SK-N-SH (cell line): Measurements from ENCODE around the gene DUSP16. TPM values are rescaled to one million over a fixed set of nuclear protein-coding genes. Genes with fewer than 3 reads are reported as not detected.

Source experiments
- CTCF ChIA-PET: fragments of 300-600, 350-600 bp; formaldehyde crosslinking; extraction: SDS; loops from one replicate; lab custom pipeline; 2021; lab: Yijun Ruan, JAX
- POLR2A ChIA-PET: fragments of 350-600 bp; sonication (Branson Sonifier 250); formaldehyde crosslinking; extraction: SDS; loops from one replicate; lab custom pipeline; 2020; ENCODE audit warnings: antibody characterized with exemption, inconsistent platforms; lab: Yijun Ruan, JAX
- DNase-seq: peaks from one replicate; pipeline ENCODE4 v3.0.0; 2012
- H2AFZ ChIP-seq: fragments of 200-600 bp; sonication (generic); 2 replicates; pipeline ENCODE4 v1.8.1; 2016; ENCODE audit warnings: antibody characterized with exemption, mild to moderate bottlenecking, low read depth
- H3F3A ChIP-seq: fragments of 200-600 bp; sonication (generic); replicated peaks from 2 replicates; pipeline ENCODE3; 2016; ENCODE audit warnings: antibody characterized with exemption, mild to moderate bottlenecking; ENCODE audit not compliant: insufficient read depth
- H3K27ac ChIP-seq, 2 experiments: fragments of 200-500 bp in 1 of 2; fragments of 200-600 bp in 1 of 2; sonication (Bioruptor generic) in 1 of 2; sonication (generic), shearing (Covaris generic) in 1 of 2; 2 replicates each; pipeline versions ENCODE4 v1.5.1 to v1.6.1; 2014 to 2016; ENCODE audit warnings: low read depth in 2 of 2, inconsistent platforms in 1 of 2, low read length in 1 of 2, mild to moderate bottlenecking in 1 of 2, mixed read lengths in 1 of 2
- H3K27me3 ChIP-seq: fragments of 200-600 bp; sonication (generic), shearing (Covaris generic); 2 replicates; pipeline ENCODE4 v1.6.1; 2016; ENCODE audit warnings: mixed run types; ENCODE audit not compliant: insufficient read depth
- H3K36me3 ChIP-seq, 2 experiments: fragments of 200-500 bp in 1 of 2; fragments of 200-600 bp in 1 of 2; sonication (Bioruptor generic) in 1 of 2; sonication (generic) in 1 of 2; replicated peaks in 1 of 2; 2 replicates each; pipeline versions ENCODE3 to v1.5.1; 2014 to 2016; ENCODE audit warnings: low read length in 1 of 2, mild to moderate bottlenecking in 1 of 2; ENCODE audit not compliant: insufficient read depth in 2 of 2, control insufficient read depth in 1 of 2
- H3K4me1 ChIP-seq, 2 experiments: fragments of 200-500 bp in 1 of 2; fragments of 200-600 bp in 1 of 2; sonication (Bioruptor generic) in 1 of 2; sonication (generic), shearing (Covaris generic) in 1 of 2; 2 replicates each; pipeline versions ENCODE4 v1.5.1 to v1.6.1; 2014 to 2016; ENCODE audit warnings: low read depth in 1 of 2, low read length in 1 of 2, mixed run types in 1 of 2; ENCODE audit not compliant: insufficient read depth in 2 of 2, control insufficient read depth in 1 of 2
- H3K4me2 ChIP-seq: fragments of 200-600 bp; sonication (generic), shearing (Covaris generic); 2 replicates; pipeline ENCODE4 v1.6.1; 2017; ENCODE audit warnings: mixed run types
- H3K4me3 ChIP-seq, 2 experiments: fragments of 200-500 bp in 1 of 2; fragments of 200-600 bp in 1 of 2; sonication (Bioruptor generic) in 1 of 2; sonication (generic), shearing (Covaris generic) in 1 of 2; 2 replicates each; pipeline versions ENCODE4 v1.5.1 to v1.8.1; 2014 to 2016; ENCODE audit warnings: low read depth in 2 of 2, inconsistent platforms in 1 of 2, low read length in 1 of 2, mild to moderate bottlenecking in 1 of 2, mixed read lengths in 1 of 2, moderate library complexity in 1 of 2
- H3K79me2 ChIP-seq: fragments of 200-600 bp; sonication (generic); 2 replicates; pipeline ENCODE4 v1.8.1; 2017; ENCODE audit warnings: mild to moderate bottlenecking; ENCODE audit not compliant: insufficient read depth
- H3K9ac ChIP-seq: fragments of 200-600 bp; sonication (generic); 2 replicates; pipeline ENCODE4 v1.6.1; 2017; ENCODE audit warnings: mixed run types
- H3K9me2 ChIP-seq: fragments of 200-600 bp; sonication (generic); 2 replicates; pipeline ENCODE4 v1.6.1; 2017; ENCODE audit warnings: mixed run types
- H3K9me3 ChIP-seq: fragments of 200-600 bp; sonication (generic); 2 replicates; pipeline ENCODE4 v1.6.1; 2017; ENCODE audit warnings: mixed run types, mild to moderate bottlenecking, moderate library complexity
- H4K20me1 ChIP-seq: fragments of 200-600 bp; sonication (generic); 2 replicates; pipeline ENCODE4 v1.6.1; 2017; ENCODE audit warnings: mild to moderate bottlenecking, mixed run types; ENCODE audit not compliant: insufficient read depth
- ELF1 ChIP-seq: IDR thresholded peaks from 2 replicates; pipeline ENCODE4 v1.4.0; 2012
- FOSL2 ChIP-seq: IDR thresholded peaks from 2 replicates; pipeline ENCODE4 v1.4.0; 2012; ENCODE audit warnings: low read depth, mild to moderate bottlenecking, moderate library complexity, borderline replicate concordance
- GABPA ChIP-seq: IDR thresholded peaks from 2 replicates; pipeline ENCODE4 v1.4.0; 2012; ENCODE audit warnings: low read depth, mild to moderate bottlenecking
- GATA2 ChIP-seq: sonication (generic); formaldehyde crosslinking; IDR thresholded peaks from 2 replicates; pipeline ENCODE4 v1.5.0; 2020; ENCODE audit warnings: mild to moderate bottlenecking, missing genetic modification reagents
- MXI1 ChIP-seq: IDR thresholded peaks from 2 replicates; pipeline ENCODE4 v1.6.1; 2012; ENCODE audit warnings: mild to moderate bottlenecking, low read depth, low read length, improper control_type of control experiment
- NFIC ChIP-seq: IDR thresholded peaks from 2 replicates; pipeline ENCODE4 v1.4.0; 2012; ENCODE audit warnings: borderline replicate concordance
- NRF1 ChIP-seq: IDR thresholded peaks from 2 replicates; pipeline ENCODE4 v1.6.1; 2012; ENCODE audit warnings: low read depth, mild to moderate bottlenecking, low read length
- POLR2AphosphoS5 ChIP-seq: IDR thresholded peaks from 2 replicates; pipeline ENCODE4 v1.6.1; 2012; ENCODE audit warnings: low read depth, low read length
- RCOR1 ChIP-seq: fragments of 150-350 bp; IDR thresholded peaks from 2 replicates; pipeline ENCODE4 v1.6.1; 2017; ENCODE audit warnings: antibody characterized with exemption, low read length
- RXRA ChIP-seq: IDR thresholded peaks from 2 replicates; pipeline ENCODE4 v1.4.0; 2012; ENCODE audit warnings: low read depth, mild to moderate bottlenecking, borderline replicate concordance
- SIN3A ChIP-seq: IDR thresholded peaks from 2 replicates; pipeline ENCODE4 v1.6.1; 2012; ENCODE audit warnings: low read depth, mild to moderate bottlenecking, low read length, moderate library complexity, borderline replicate concordance
- SMC3 ChIP-seq: IDR thresholded peaks from 2 replicates; pipeline ENCODE4 v1.6.1; 2012; ENCODE audit warnings: low read depth, low read length, improper control_type of control experiment
- TAF1 ChIP-seq: IDR thresholded peaks from 2 replicates; pipeline ENCODE4 v1.6.1; 2012; ENCODE audit warnings: low read depth, mild to moderate bottlenecking, low read length, moderate library complexity, borderline replicate concordance
- TEAD4 ChIP-seq: IDR thresholded peaks from 2 replicates; pipeline ENCODE4 v1.4.0; 2012; ENCODE audit warnings: mild to moderate bottlenecking, borderline replicate concordance; ENCODE audit not compliant: insufficient read depth
- WGBS: methylation state at CpG from one replicate; pipeline ENCODE4 v1.1.6; 2017; ENCODE audit warnings: low lambda C conversion rate; 5-methylcytosine and 5-hydroxymethylcytosine counted together
- polyA plus RNA-seq, 3 experiments: library from polyadenylated mRNA; depleted of rRNA; stranded (reverse); fragments of >200 nt; gene quantifications; 2 replicates each; pipeline ENCODE4 v1.2.3, GENCODE V29; 2012
- TF ChIP-seq, protein P1 (sequence below): IDR thresholded peaks from 2 replicates; pipeline ENCODE4 v1.6.1; 2012; ENCODE audit warnings: mild to moderate bottlenecking, low read depth, low read length, moderate library complexity
- TF ChIP-seq, protein P2 (sequence below): fragments of 150-350 bp; IDR thresholded peaks from 2 replicates; pipeline ENCODE4 v1.6.1; 2017; ENCODE audit warnings: antibody characterized with exemption, low read length, low read depth, borderline replicate concordance
- TF ChIP-seq, protein P3 (sequence below): IDR thresholded peaks from 2 replicates; pipeline ENCODE4 v1.4.0; 2012; ENCODE audit warnings: low read depth

DUSP16 gene
- polyA plus RNA-seq, 1 of the 3 experiments (the other 2 are of a cell fraction), result 7.1 TPM

DNA sequence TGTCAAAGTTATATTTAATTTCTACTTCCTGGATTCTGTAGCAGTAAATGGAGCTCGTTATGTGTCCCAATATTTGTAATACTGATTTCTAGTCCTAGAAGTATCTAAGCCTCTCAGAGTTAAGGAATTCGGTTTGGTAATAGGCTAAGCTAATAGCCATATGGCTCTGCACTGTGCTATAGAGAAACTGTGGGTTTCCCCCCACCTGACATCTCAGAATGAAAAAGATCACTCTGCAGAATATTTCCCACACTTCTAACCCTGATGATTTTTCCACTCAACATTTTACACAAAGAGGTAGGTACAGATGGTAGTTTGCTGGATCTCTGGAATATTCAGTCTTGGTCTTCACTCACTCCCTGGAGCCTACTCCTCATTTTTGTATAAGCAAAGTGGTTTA lies 134.6 kb downstream of the DUSP16 start:
- Histone ChIP-seq H3K9ac (no peak overlapping the region), H3K4me2 (no peak overlapping the region), H3K9me3 (peaks cover 7% of the 10 kb centered on the region), H3K27me3 (no peaks in the 10 kb centered on the region), H3K4me1 (peaks cover 0 to 12% of the 10 kb centered on the region in 2 experiments), H3K79me2 (no peaks in the 10 kb centered on the region), H3K9me2 (no peaks in the 10 kb centered on the region), H3F3A (no peaks in the 10 kb centered on the region), H2AFZ (no peak overlapping the region), H3K4me3 (no peak overlapping the region), H4K20me1 (no peaks in the 10 kb centered on the region), H3K27ac (no peak overlapping the region), H3K36me3 (no peaks in the 10 kb centered on the region)
- DNase-seq, result no peak
- CTCF ChIA-PET, result interaction anchor here (0.6 kb wide), 1 partner anchor 623 kb away, joined by 3 read pairs; no protein-coding TSS in a partner anchor
- POLR2A ChIA-PET, result no interaction called here
- WGBS, result 89% methylated on average over 2 of the region's 2 CpGs
- TF ChIP-seq SIN3A (no peak), SMC3 (no peak), GABPA (no peak), POLR2AphosphoS5 (no peak), TEAD4 (no peak), ELF1 (no peak), NFIC (no peak), MXI1 (no peak), RXRA (no peak), GATA2 (CRISPR knock-in tag) (no peak), RCOR1 (no peak), TAF1 (no peak), FOSL2 (no peak), NRF1 (no peak)
- TF ChIP-seq, protein P1, sequence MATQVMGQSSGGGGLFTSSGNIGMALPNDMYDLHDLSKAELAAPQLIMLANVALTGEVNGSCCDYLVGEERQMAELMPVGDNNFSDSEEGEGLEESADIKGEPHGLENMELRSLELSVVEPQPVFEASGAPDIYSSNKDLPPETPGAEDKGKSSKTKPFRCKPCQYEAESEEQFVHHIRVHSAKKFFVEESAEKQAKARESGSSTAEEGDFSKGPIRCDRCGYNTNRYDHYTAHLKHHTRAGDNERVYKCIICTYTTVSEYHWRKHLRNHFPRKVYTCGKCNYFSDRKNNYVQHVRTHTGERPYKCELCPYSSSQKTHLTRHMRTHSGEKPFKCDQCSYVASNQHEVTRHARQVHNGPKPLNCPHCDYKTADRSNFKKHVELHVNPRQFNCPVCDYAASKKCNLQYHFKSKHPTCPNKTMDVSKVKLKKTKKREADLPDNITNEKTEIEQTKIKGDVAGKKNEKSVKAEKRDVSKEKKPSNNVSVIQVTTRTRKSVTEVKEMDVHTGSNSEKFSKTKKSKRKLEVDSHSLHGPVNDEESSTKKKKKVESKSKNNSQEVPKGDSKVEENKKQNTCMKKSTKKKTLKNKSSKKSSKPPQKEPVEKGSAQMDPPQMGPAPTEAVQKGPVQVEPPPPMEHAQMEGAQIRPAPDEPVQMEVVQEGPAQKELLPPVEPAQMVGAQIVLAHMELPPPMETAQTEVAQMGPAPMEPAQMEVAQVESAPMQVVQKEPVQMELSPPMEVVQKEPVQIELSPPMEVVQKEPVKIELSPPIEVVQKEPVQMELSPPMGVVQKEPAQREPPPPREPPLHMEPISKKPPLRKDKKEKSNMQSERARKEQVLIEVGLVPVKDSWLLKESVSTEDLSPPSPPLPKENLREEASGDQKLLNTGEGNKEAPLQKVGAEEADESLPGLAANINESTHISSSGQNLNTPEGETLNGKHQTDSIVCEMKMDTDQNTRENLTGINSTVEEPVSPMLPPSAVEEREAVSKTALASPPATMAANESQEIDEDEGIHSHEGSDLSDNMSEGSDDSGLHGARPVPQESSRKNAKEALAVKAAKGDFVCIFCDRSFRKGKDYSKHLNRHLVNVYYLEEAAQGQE, result no peak
- TF ChIP-seq, protein P2, sequence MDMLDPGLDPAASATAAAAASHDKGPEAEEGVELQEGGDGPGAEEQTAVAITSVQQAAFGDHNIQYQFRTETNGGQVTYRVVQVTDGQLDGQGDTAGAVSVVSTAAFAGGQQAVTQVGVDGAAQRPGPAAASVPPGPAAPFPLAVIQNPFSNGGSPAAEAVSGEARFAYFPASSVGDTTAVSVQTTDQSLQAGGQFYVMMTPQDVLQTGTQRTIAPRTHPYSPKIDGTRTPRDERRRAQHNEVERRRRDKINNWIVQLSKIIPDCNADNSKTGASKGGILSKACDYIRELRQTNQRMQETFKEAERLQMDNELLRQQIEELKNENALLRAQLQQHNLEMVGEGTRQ, result no peak
- TF ChIP-seq, protein P3, sequence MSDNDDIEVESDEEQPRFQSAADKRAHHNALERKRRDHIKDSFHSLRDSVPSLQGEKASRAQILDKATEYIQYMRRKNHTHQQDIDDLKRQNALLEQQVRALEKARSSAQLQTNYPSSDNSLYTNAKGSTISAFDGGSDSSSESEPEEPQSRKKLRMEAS, result no peak
